Fibroblast of pulmonary artery (primary cell): Measurements from ENCODE around the gene PPP2R3B.
A peak's percentile ranks its signal among the peaks of the same experiment; 100 is the strongest.

ENCODE experiments used
- DNase-seq: peaks from one replicate; pipeline ENCODE4 v3.0.0-alpha.2; 2010; ENCODE audit warnings: low read depth
- H3K4me3 ChIP-seq: replicated peaks from 2 replicates; pipeline ENCODE4 v1.5.1; 2011; ENCODE audit warnings: low read depth, mild to moderate bottlenecking, control low read depth, low read length, moderate library complexity
- TF ChIP-seq, protein P1 (sequence below): IDR thresholded peaks from 2 replicates; pipeline ENCODE4 v1.5.1; 2011; ENCODE audit warnings: mild to moderate bottlenecking, control low read depth, low read length, inconsistent platforms; ENCODE audit errors: missing control alignments

The PPP2R3B gene

GRCh38 chrX:361231-362145 lies 25.2 kb downstream of the PPP2R3B start:
- H3K4me3 ChIP-seq, result no peak overlapping the region
- TF ChIP-seq, protein P1, sequence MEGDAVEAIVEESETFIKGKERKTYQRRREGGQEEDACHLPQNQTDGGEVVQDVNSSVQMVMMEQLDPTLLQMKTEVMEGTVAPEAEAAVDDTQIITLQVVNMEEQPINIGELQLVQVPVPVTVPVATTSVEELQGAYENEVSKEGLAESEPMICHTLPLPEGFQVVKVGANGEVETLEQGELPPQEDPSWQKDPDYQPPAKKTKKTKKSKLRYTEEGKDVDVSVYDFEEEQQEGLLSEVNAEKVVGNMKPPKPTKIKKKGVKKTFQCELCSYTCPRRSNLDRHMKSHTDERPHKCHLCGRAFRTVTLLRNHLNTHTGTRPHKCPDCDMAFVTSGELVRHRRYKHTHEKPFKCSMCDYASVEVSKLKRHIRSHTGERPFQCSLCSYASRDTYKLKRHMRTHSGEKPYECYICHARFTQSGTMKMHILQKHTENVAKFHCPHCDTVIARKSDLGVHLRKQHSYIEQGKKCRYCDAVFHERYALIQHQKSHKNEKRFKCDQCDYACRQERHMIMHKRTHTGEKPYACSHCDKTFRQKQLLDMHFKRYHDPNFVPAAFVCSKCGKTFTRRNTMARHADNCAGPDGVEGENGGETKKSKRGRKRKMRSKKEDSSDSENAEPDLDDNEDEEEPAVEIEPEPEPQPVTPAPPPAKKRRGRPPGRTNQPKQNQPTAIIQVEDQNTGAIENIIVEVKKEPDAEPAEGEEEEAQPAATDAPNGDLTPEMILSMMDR, result no peak
- no peak for DNase-seq

GRCh38 chrX:360496-361150 lies 26.1 kb downstream of the PPP2R3B start:
- TF ChIP-seq, protein P1, result no peak
- no peak overlapping the region for H3K4me3 ChIP-seq
- DNase-seq, result no peak

GRCh38 chrX:358651-359143 lies 28.0 kb downstream of the PPP2R3B start:
- no peak for DNase-seq
- TF ChIP-seq, protein P1, result no peak
- no peak overlapping the region for H3K4me3 ChIP-seq

GRCh38 chrX:357693-358471 lies 28.8 kb downstream of the PPP2R3B start:
- TF ChIP-seq, protein P1, result no peak

GRCh38 chrX:357035-357692 lies 29.5 kb downstream of the PPP2R3B start:
- no peak overlapping the region for H3K4me3 ChIP-seq
- no peak for DNase-seq
- TF ChIP-seq, protein P1, result no peak

More at GRCh38 chrX:357693-358471, 28.8 kb downstream of the PPP2R3B start:
- DNase-seq, result peak; percentile 68
- no peak overlapping the region for H3K4me3 ChIP-seq

- no peak for DNase-seq
- TF ChIP-seq, protein P1, result no peak
- H3K4me3 ChIP-seq, result no peak overlapping the region
Measured at GRCh38 chrX:356385-357034, 30.2 kb downstream of the PPP2R3B start.
